SK-N-SH (cell line): Measurements from ENCODE around the gene PGBD2.

Source experiments
- CTCF ChIP-seq: fragments of 200-600 bp; sonication (generic); IDR thresholded peaks from 2 replicates; pipeline ENCODE4 v1.6.1; 2017; ENCODE audit warnings: antibody characterized with exemption, mild to moderate bottlenecking, moderate library complexity
- FOXM1 ChIP-seq: IDR thresholded peaks from 2 replicates; pipeline ENCODE4 v1.4.0; 2012; ENCODE audit warnings: low read depth, mild to moderate bottlenecking
- NRF1 ChIP-seq: IDR thresholded peaks from 2 replicates; pipeline ENCODE4 v1.6.1; 2012; ENCODE audit warnings: low read depth, mild to moderate bottlenecking, low read length

- TF ChIP-seq NRF1 (no peak), FOXM1 (no peak), CTCF (no peak)
Observed at GRCh38 chr1:248871837-248872401, 34.1 kb upstream of the PGBD2 start.
